H9 (cell line): Measurements from ENCODE around the gene CRACR2B. TPM values are rescaled to one million over a fixed set of nuclear protein-coding genes. Genes with fewer than 3 reads are reported as not detected.

Experiments
- DNase-seq: peaks from one replicate; pipeline ENCODE4 v3.0.0-alpha.2; 2017
- H2AFZ ChIP-seq: one replicate; pipeline ENCODE4 v1.6.1; 2013; ENCODE audit warnings: mild to moderate bottlenecking, low read length, control low read depth, moderate library complexity
- H2AK5ac ChIP-seq: 2 replicates; pipeline ENCODE4 v1.6.1; 2013; ENCODE audit warnings: low read length, control low read depth, mixed read lengths; ENCODE audit not compliant: insufficient read length
- H2BK120ac ChIP-seq: one replicate; pipeline ENCODE4 v1.6.1; 2013; ENCODE audit warnings: low read depth, mild to moderate bottlenecking, low read length, control low read depth, inconsistent platforms; ENCODE audit not compliant: poor library complexity, severe bottlenecking
- H2BK12ac ChIP-seq: 2 replicates; pipeline ENCODE4 v1.6.1; 2013; ENCODE audit warnings: low read length, control low read depth, mixed read lengths, low read depth; ENCODE audit not compliant: insufficient read length
- H2BK15ac ChIP-seq: 2 replicates; pipeline ENCODE4 v1.6.1; 2013; ENCODE audit warnings: low read depth, low read length, control low read depth
- H2BK20ac ChIP-seq: one replicate; pipeline ENCODE4 v1.6.1; 2013; ENCODE audit warnings: low read depth, mild to moderate bottlenecking, low read length, control low read depth, inconsistent platforms; ENCODE audit not compliant: poor library complexity, severe bottlenecking
- H2BK5ac ChIP-seq: 2 replicates; pipeline ENCODE4 v1.6.1; 2013; ENCODE audit warnings: low read length, control low read depth, mixed read lengths; ENCODE audit not compliant: insufficient read length
- H3K14ac ChIP-seq: 2 replicates; pipeline ENCODE4 v1.6.1; 2013; ENCODE audit warnings: low read length, control low read depth; ENCODE audit not compliant: insufficient read depth
- H3K18ac ChIP-seq: 2 replicates; pipeline ENCODE4 v1.6.1; 2013; ENCODE audit warnings: low read depth, mild to moderate bottlenecking, mixed read lengths, low read length, control low read depth; ENCODE audit not compliant: insufficient read length
- H3K23ac ChIP-seq: 2 replicates; pipeline ENCODE4 v1.6.1; 2013; ENCODE audit warnings: low read length, control low read depth, mixed read lengths, low read depth; ENCODE audit not compliant: insufficient read length
- H3K23me2 ChIP-seq: 2 replicates; pipeline ENCODE4 v1.6.1; 2013; ENCODE audit warnings: low read depth, mild to moderate bottlenecking, mixed read lengths, low read length, control low read depth; ENCODE audit not compliant: insufficient read length, poor library complexity, severe bottlenecking
- H3K27ac ChIP-seq: 2 replicates; pipeline ENCODE4 v1.5.1; 2013; ENCODE audit warnings: low read length, control low read depth, mixed read lengths, low read depth; ENCODE audit not compliant: insufficient read length
- H3K27me3 ChIP-seq: 2 replicates; pipeline ENCODE4 v1.6.1; 2013; ENCODE audit warnings: low read length, control low read depth, inconsistent platforms; ENCODE audit not compliant: insufficient read depth
- H3K4ac ChIP-seq: 2 replicates; pipeline ENCODE4 v1.6.1; 2013; ENCODE audit warnings: low read depth, mild to moderate bottlenecking, control low read depth, inconsistent platforms, low read length, moderate library complexity
- H3K4me1 ChIP-seq: 2 replicates; pipeline ENCODE4 v1.6.1; 2013; ENCODE audit warnings: low read length, control low read depth, inconsistent platforms; ENCODE audit not compliant: insufficient read depth
- H3K4me2 ChIP-seq: 2 replicates; pipeline ENCODE4 v1.6.1; 2013; ENCODE audit warnings: low read length, control low read depth, mixed read lengths; ENCODE audit not compliant: insufficient read length, insufficient read depth
- H3K56ac ChIP-seq: 2 replicates; pipeline ENCODE4 v1.6.1; 2013; ENCODE audit warnings: low read depth, mild to moderate bottlenecking, mixed read lengths, low read length, control low read depth; ENCODE audit not compliant: insufficient read length
- H3K79me1 ChIP-seq: 2 replicates; pipeline ENCODE4 v1.6.1; 2013; ENCODE audit warnings: low read depth, mild to moderate bottlenecking, moderate library complexity, low read length, control low read depth, inconsistent platforms; ENCODE audit not compliant: insufficient read depth, poor library complexity, severe bottlenecking
- H3K79me2 ChIP-seq: 2 replicates; pipeline ENCODE4 v1.6.1; 2013; ENCODE audit warnings: low read length, control low read depth, inconsistent platforms; ENCODE audit not compliant: insufficient read depth
- H3K9ac ChIP-seq: 2 replicates; pipeline ENCODE4 v1.6.1; 2013; ENCODE audit warnings: low read length, control low read depth, mixed read lengths; ENCODE audit not compliant: insufficient read length; ENCODE audit errors: extremely low read depth
- H3K9me3 ChIP-seq: one replicate; pipeline ENCODE4 v1.6.1; 2013; ENCODE audit warnings: low read depth, low read length, inconsistent platforms; ENCODE audit not compliant: control insufficient read depth
- H3T11ph ChIP-seq: one replicate; pipeline ENCODE4 v1.6.1; 2013; ENCODE audit warnings: mild to moderate bottlenecking, low read length, control low read depth, inconsistent platforms
- H4K20me1 ChIP-seq: one replicate; pipeline ENCODE4 v1.6.1; 2013; ENCODE audit not compliant: control insufficient read depth, insufficient read length, insufficient read depth
- H4K5ac ChIP-seq: 2 replicates; pipeline ENCODE4 v1.6.1; 2013; ENCODE audit warnings: low read depth, mild to moderate bottlenecking, mixed read lengths, low read length, control low read depth; ENCODE audit not compliant: insufficient read length
- H4K8ac ChIP-seq: replicated peaks from 2 replicates; pipeline ENCODE4 v1.6.1; 2013; ENCODE audit warnings: low read length, control low read depth, mixed read lengths, low read depth; ENCODE audit not compliant: insufficient read length
- H4K91ac ChIP-seq: 2 replicates; pipeline ENCODE4 v1.6.1; 2013; ENCODE audit warnings: low read depth, mild to moderate bottlenecking, moderate library complexity, mixed read lengths, low read length, control low read depth; ENCODE audit not compliant: insufficient read length
- H3K27ac Mint-ChIP-seq, 3 experiments: 2 replicates in 2 of 3; 3 replicates in 1 of 3; pipeline ENCODE4 v1.8.0; 2020 to 2021; ENCODE audit warnings: mixed read lengths in 3 of 3, mild to moderate bottlenecking in 1 of 3, moderate library complexity in 1 of 3
- H3K27me3 Mint-ChIP-seq: 2 replicates; pipeline ENCODE4 v1.8.0; 2021; ENCODE audit warnings: low read depth, mild to moderate bottlenecking, moderate library complexity, mixed read lengths
- H3K36me3 Mint-ChIP-seq, 3 experiments: 2 replicates in 2 of 3; 3 replicates in 1 of 3; pipeline ENCODE4 v1.8.0; 2020 to 2021; ENCODE audit warnings: low read depth in 3 of 3, mixed read lengths in 3 of 3; ENCODE audit not compliant: insufficient read depth in 1 of 3
- H3K4me1 Mint-ChIP-seq, 2 experiments: 2 replicates each; pipeline ENCODE4 v1.8.0; 2020; ENCODE audit warnings: mixed read lengths in 2 of 2
- H3K4me3 Mint-ChIP-seq, 2 experiments: 2 replicates in 1 of 2; 3 replicates in 1 of 2; pipeline ENCODE4 v1.8.0; 2020 to 2021; ENCODE audit warnings: mild to moderate bottlenecking in 2 of 2, mixed read lengths in 2 of 2, moderate library complexity in 1 of 2
- H3K9me3 Mint-ChIP-seq, 2 experiments: 2 replicates in 1 of 2; 3 replicates in 1 of 2; pipeline ENCODE4 v1.8.0; 2020; ENCODE audit warnings: mild to moderate bottlenecking in 2 of 2, mixed read lengths in 2 of 2, moderate library complexity in 1 of 2
- WGBS: extraction: QIAGEN DNeasy Blood & Tissue Kit; methylation state at CpG from one replicate; pipeline ENCODE4 v1.1.7; 2013; ENCODE audit warnings: missing lambda C conversion rate, low lambda C conversion rate, mixed read lengths; ENCODE audit not compliant: insufficient read length; ENCODE audit errors: extremely low coverage; 5-methylcytosine and 5-hydroxymethylcytosine counted together
- total RNA-seq: library from RNA; stranded (reverse); gene quantifications from 2 replicates; pipeline ENCODE4 v1.2.1, GENCODE V29; 2021
- TF ChIP-seq, protein P1 (sequence below): fragments of 200-600 bp; sonication (generic); conservative IDR thresholded peaks from 3 replicates; pipeline ENCODE4 v1.8.0; 2021; ENCODE audit warnings: antibody characterized with exemption, mild to moderate bottlenecking

Gene CRACR2B
- total RNA-seq, 1 experiment from 2014 or later, result 29.0 TPM

DNA sequence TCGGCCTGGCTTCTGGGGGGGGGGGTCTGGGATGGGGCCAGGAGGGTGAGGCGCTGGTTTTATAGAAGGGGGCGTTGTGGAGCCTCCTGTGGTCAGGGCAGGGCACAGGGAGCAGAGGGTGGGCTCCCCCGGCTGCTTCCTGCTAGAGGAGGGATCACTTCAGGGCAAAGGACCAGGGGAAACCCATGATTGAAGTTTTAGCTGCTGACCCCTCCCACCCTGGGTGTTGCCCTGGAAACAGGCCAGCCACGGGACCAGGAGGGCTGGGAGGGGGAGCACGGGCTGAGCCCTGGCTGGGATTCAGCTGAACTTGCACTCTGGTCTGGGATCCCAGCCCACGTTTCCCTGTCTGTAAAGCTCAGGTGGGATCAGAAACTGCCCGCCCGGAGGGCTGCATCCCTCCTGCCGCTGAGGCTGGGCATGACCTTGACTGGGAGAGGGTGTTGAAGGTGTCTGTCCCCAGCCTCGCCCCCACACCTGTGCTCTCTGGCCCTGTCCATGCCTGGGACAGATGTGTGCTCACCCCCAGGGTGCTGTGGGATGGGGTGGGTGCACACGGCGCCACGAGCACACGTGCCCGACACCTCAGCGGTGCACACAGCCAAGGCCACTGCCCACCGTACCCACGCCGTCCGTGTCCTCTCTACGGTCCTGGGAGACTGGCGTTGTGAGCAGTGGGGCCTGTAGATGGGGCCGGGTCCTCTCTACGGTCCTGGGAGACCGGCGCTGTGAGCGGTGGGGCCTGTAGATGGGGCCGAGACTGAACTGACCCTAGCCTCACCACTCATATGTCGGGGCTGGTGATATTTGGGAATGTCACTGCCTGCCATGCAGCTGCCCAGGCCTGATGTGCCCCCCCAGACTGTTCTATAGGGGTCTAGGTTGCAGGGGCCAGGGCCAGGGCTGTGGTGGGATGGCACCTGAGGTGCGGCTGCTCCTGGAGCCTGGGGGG lies 17.2 kb downstream of the CRACR2B start:
- no peak overlapping the region for H3K4ac ChIP-seq
- no peak overlapping the region for H3K23ac ChIP-seq
- no peak overlapping the region for H3K56ac ChIP-seq
- H3K79me1 ChIP-seq, result peaks cover 2% of the 10 kb centered on the region
- no peak overlapping the region for H3T11ph ChIP-seq
- H2BK120ac ChIP-seq, result no peak overlapping the region
- H2BK5ac ChIP-seq, result no peak overlapping the region
- peak overlapping the region; percentile 60 to 84 for H3K4me3 Mint-ChIP-seq
- TF ChIP-seq, protein P1, sequence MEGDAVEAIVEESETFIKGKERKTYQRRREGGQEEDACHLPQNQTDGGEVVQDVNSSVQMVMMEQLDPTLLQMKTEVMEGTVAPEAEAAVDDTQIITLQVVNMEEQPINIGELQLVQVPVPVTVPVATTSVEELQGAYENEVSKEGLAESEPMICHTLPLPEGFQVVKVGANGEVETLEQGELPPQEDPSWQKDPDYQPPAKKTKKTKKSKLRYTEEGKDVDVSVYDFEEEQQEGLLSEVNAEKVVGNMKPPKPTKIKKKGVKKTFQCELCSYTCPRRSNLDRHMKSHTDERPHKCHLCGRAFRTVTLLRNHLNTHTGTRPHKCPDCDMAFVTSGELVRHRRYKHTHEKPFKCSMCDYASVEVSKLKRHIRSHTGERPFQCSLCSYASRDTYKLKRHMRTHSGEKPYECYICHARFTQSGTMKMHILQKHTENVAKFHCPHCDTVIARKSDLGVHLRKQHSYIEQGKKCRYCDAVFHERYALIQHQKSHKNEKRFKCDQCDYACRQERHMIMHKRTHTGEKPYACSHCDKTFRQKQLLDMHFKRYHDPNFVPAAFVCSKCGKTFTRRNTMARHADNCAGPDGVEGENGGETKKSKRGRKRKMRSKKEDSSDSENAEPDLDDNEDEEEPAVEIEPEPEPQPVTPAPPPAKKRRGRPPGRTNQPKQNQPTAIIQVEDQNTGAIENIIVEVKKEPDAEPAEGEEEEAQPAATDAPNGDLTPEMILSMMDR, result no peak; the same call in 1 of the 3 replicates
- peak overlapping the region; percentile 75 for H3K4me2 ChIP-seq
- H2BK20ac ChIP-seq, result no peak overlapping the region
- peaks cover 2% of the 10 kb centered on the region; the same call in 1 of the 2 replicates for H3K4me1 ChIP-seq
- no peak overlapping the region for H2AFZ ChIP-seq
- no peak overlapping the region for H2AK5ac ChIP-seq
- H3K27ac Mint-ChIP-seq, result peak overlapping the region; percentile 47 to 96 (median 91); a peak in 6 of 7 replicates
- no CpG with 5 or more reads among the region's 31 CpGs for WGBS
- peak overlapping the region; percentile 41 for H3K18ac ChIP-seq
- no peaks in the 10 kb centered on the region for H3K9me3 ChIP-seq
- H3K14ac ChIP-seq, result peak overlapping the region; percentile 37
- no peak overlapping the region for H4K8ac ChIP-seq
- H3K4me1 Mint-ChIP-seq, result peaks cover 17 to 36% of the 10 kb centered on the region in 2 experiments
- H3K27ac ChIP-seq, result no peak overlapping the region
- peaks cover 15% of the 10 kb centered on the region for H3K23me2 ChIP-seq
- H4K5ac ChIP-seq, result no peak overlapping the region
- peak overlapping the region; percentile 55 for H2BK12ac ChIP-seq
- peaks cover 6% of the 10 kb centered on the region for H4K20me1 ChIP-seq
- 0 out of 2 replicates have a peak overlapping the region, but pooled peaks have one; percentile 2 for H2BK15ac ChIP-seq
- H3K36me3 Mint-ChIP-seq, result peaks cover 0 to 15% (median 13%) of the 10 kb centered on the region in 3 experiments; a peak in 6 of 7 replicates
- H3K9ac ChIP-seq, result no peak overlapping the region
- H3K27me3 ChIP-seq, result no peaks in the 10 kb centered on the region; the same call in 1 of the 2 replicates
- H4K91ac ChIP-seq, result no peak overlapping the region
- DNase-seq, result peak; percentile 94
- no peaks in the 10 kb centered on the region; the same call in 1 of the 2 replicates for H3K79me2 ChIP-seq
- H3K27me3 Mint-ChIP-seq, result peaks cover 7% of the 10 kb centered on the region
- H3K9me3 Mint-ChIP-seq, result no peaks in the 10 kb centered on the region
